Measurements from ENCODE around the gene MYH3. TPM values are rescaled to one million over a fixed set of nuclear protein-coding genes. Genes with fewer than 3 reads are reported as not detected.

The MYH3 gene
- total RNA-seq, 4 donors from 2014 or later, result 0.82 to 4.0 (median 2.4) TPM

- TF ChIP-seq, protein P1, sequence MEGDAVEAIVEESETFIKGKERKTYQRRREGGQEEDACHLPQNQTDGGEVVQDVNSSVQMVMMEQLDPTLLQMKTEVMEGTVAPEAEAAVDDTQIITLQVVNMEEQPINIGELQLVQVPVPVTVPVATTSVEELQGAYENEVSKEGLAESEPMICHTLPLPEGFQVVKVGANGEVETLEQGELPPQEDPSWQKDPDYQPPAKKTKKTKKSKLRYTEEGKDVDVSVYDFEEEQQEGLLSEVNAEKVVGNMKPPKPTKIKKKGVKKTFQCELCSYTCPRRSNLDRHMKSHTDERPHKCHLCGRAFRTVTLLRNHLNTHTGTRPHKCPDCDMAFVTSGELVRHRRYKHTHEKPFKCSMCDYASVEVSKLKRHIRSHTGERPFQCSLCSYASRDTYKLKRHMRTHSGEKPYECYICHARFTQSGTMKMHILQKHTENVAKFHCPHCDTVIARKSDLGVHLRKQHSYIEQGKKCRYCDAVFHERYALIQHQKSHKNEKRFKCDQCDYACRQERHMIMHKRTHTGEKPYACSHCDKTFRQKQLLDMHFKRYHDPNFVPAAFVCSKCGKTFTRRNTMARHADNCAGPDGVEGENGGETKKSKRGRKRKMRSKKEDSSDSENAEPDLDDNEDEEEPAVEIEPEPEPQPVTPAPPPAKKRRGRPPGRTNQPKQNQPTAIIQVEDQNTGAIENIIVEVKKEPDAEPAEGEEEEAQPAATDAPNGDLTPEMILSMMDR (IDR thresholded peaks at IDR 0.05; ENCODE audit: low read depth), result no peak
Measured at GRCh38 chr17:10648956-10649355, 8.2 kb downstream of the MYH3 start.

DNA sequence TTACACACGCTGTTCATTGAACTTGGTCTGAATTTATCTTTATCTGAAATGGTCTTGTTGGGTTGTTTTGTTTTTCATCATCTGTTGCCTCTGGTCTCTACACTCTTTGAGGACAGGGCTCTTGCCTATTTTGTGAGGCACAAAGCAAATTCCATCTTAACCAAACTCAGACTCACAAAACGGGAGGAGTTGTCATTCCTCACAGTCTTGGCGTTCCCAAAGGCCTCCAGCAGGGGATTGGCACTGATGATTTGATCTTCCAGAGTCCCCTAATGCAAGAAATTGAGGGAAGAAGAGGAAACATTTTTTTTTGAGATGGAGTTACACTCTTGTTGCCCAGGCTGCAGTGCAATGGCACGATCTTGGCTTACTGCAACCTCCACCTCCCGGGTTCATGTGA, 8.7 kb downstream of the MYH3 start:
- TF ChIP-seq, protein P1 (IDR thresholded peaks at IDR 0.05; ENCODE audit: low read depth), result no peak

- TF ChIP-seq, protein P1 (IDR thresholded peaks at IDR 0.05; ENCODE audit: low read depth), result no peak
Measured at GRCh38 chr17:10646392-10646990, 10.6 kb downstream of the MYH3 start.

DNA sequence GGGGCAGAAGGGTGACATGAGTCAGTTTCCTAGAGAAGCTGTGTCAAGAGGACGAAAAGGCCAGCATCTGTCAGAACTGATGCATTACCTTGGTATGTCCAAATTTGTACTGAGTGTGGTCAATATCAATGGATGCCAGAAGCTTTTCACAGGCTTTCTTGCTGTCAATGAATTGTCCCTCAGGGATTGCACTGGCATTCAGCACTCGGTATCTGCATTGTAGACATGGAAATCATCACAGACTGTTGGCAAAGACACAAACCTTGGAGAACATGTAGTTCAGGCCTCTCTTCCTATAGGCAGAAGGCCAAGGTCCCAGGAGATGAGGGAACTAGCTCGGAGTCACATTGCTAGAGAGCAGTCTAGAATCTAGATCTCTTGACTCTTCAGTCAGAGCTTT, 16.6 kb downstream of the MYH3 start:
- TF ChIP-seq, protein P1 (IDR thresholded peaks at IDR 0.05; ENCODE audit: low read depth), result no peak

DNA sequence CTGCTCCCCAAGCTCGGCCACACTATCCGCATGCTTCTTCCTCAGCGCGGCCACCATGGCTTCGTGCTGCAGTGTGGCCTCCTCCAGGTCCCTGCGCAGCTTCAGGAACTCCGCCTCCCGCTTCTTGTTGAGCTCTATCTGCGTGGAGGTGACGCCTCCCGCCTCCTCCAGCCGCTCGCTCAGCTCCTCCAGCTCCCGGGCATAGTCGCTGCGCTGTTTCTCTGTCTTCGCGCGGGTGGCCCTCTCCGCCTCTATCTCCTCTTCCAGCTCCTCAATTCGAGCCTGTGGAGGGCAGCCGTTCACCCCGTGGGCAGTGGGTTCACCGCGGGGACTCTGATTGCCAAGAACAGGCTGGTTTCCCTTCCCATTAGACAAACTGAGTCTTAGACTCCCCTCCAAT, 19.0 kb downstream of the MYH3 start:
- TF ChIP-seq, protein P1 (IDR thresholded peaks at IDR 0.05; ENCODE audit: low read depth), result no peak

GRCh38 chr17:10635290-10635689, 21.8 kb downstream of the MYH3 start:
- TF ChIP-seq, protein P1 (IDR thresholded peaks at IDR 0.05; ENCODE audit: low read depth), result no peak

DNA sequence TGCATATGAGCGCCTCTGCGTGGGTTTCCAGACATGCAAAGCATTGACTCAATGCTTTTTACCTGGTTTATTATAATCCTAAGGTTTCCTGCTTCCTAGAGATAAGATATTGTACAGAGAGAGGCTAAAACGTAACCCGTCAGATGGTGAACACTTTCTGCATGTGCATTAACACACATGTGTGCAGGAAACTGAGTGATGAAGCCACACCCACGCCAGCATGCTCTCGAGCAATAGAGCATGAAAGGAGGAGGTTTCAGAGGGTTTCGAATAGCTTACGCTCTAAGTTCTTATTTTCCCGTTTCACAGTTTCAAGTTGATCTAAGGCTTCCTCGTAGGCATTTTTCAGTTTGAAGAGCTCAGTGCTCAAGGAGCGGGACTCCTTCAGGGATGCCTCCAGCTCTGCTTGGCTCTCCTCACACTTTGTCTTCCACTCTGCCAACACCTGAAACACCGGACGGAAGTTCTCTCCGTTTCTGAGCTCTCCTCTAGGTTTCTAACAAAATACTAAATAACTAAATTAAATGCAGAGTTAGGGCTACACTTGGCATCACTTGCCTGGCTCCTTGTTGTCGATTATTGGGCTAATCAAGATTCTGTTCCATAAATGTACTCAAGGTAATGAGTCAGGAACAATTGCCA, 23.2 kb downstream of the MYH3 start:
- TF ChIP-seq, protein P1 (IDR thresholded peaks at IDR 0.05; ENCODE audit: low read depth), result no peak

All from subcutaneous adipose tissue (tissue), 4 donors.